ENCODE measurements around the gene HS6ST2.

DNA sequence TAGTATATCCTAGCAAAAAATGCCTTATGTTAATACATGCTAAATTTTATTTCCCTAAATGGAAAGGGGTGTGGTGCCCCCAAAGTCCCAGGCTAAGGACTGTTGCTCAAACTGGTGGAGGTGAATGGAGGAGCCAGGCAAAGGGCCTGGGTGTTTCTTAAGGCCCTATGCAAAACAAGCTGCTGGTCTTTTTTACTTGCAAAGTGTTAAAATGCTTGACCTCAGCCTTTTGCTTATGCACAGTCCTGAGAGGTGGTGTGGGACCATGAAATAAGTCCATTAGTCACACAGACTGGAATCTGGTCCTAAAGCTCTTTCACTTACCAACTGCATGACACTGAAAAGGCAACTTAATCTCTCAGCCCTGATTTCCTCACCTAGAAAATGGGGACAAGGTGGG, 246.1 kb downstream of the HS6ST2 start:
- TF ChIP-seq CTCF (IDR thresholded peaks at IDR 0.05) (no peak), EZH2phosphoT487 (IDR thresholded peaks at IDR 0.05) (no peak)

Data from neural progenitor cell (in vitro differentiated cells).